ENCODE measurements around the gene SORBS2.

Gene SORBS2

GRCh38 chr4:185651137-185651677 lies 160.8 kb downstream of the SORBS2 start:
- peaks cover 39% of the 10 kb centered on the region for H3K4me1 ChIP-seq (ENCODE audit: insufficient read depth, low read length)
- H3K27ac ChIP-seq (ENCODE audit: low read depth, low read length) = peak overlapping the region; percentile 84; the same call in 1 of the 2 replicates
- no peak overlapping the region for H3K4me3 ChIP-seq (ENCODE audit: low read length)
- no peaks in the 10 kb centered on the region for H3K9me3 ChIP-seq (ENCODE audit: insufficient read depth, low read depth, low read length)
- 46% methylated on average over 5 of the region's 5 CpGs for whole genome bisulfite sequencing
- H3K9ac ChIP-seq (ENCODE audit: low read depth, low read length) = no peak overlapping the region
- H3K27me3 ChIP-seq (ENCODE audit: insufficient read depth, low read length) = no peaks in the 10 kb centered on the region
- H3K36me3 ChIP-seq (ENCODE audit: insufficient read depth, low read length) = peaks cover 19% of the 10 kb centered on the region

DNA sequence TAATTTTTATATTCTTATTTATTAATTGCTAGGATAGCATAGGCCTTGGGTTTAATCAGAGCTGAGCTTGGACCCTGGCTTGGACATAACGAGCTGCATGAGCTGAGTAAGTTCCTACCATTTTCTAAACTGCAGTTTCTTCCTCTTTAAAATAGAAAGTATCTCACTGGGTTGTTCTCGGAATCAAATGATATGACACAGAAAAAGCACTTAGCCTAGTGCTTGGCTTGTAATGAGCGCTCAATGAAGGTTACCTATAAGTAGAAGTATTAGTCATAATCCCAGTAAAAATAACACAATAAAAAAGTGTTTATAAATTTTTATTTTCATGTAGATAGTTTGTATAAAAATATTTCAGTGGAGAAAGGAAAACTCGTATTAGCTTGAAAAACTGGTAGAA lies 163.4 kb downstream of the SORBS2 start:
- Histone ChIP-seq H3K27ac (ENCODE audit: low read depth, low read length) (no peak overlapping the region), H3K9ac (ENCODE audit: low read depth, low read length) (no peak overlapping the region), H3K27me3 (ENCODE audit: insufficient read depth, low read length) (no peaks in the 10 kb centered on the region), H3K9me3 (ENCODE audit: insufficient read depth, low read depth, low read length) (no peaks in the 10 kb centered on the region), H3K36me3 (ENCODE audit: insufficient read depth, low read length) (peaks cover 21% of the 10 kb centered on the region), H3K4me1 (ENCODE audit: insufficient read depth, low read length) (peaks cover 31% of the 10 kb centered on the region), H3K4me3 (ENCODE audit: low read length) (no peak overlapping the region)
- 97% methylated on average over 3 of the region's 4 CpGs for WGBS

GRCh38 chr4:185645403-185645802 lies 166.6 kb downstream of the SORBS2 start:
- peaks cover 21% of the 10 kb centered on the region for H3K36me3 ChIP-seq (ENCODE audit: insufficient read depth, low read length)
- H3K4me3 ChIP-seq (ENCODE audit: low read length) = no peak overlapping the region
- no peak overlapping the region for H3K27ac ChIP-seq (ENCODE audit: low read depth, low read length)
- H3K4me1 ChIP-seq (ENCODE audit: insufficient read depth, low read length) = peaks cover 26% of the 10 kb centered on the region
- no peaks in the 10 kb centered on the region for H3K9me3 ChIP-seq (ENCODE audit: insufficient read depth, low read depth, low read length)
- no peaks in the 10 kb centered on the region for H3K27me3 ChIP-seq (ENCODE audit: insufficient read depth, low read length)
- H3K9ac ChIP-seq (ENCODE audit: low read depth, low read length) = no peak overlapping the region
- WGBS = 100% methylated on average over 1 of the region's 1 CpG

DNA sequence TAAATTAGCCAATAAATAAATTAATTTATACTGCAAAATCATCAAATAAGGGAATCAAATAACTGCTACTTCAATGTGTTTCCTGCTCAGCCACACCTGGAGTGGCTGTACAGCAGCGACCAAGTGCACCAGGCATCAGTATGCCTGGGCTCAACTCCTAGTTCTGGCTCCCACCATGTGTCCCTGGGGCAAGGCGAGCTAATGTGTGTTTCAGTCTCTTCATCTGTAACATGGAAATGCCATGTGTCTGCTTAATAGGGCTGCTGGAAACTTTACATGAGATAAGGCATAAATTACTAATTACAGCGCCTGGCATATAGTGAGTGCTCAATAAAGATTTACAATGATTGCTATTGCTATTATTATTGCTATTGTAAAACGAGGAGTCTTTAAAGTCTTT lies 167.6 kb downstream of the SORBS2 start:
- WGBS = 96% methylated on average over 3 of the region's 4 CpGs

GRCh38 chr4:185642907-185643306 lies 169.1 kb downstream of the SORBS2 start:
- no peak overlapping the region for H3K4me3 ChIP-seq (ENCODE audit: low read length)
- peaks cover 16% of the 10 kb centered on the region for H3K36me3 ChIP-seq (ENCODE audit: insufficient read depth, low read length)
- no peak overlapping the region for H3K9ac ChIP-seq (ENCODE audit: low read depth, low read length)
- WGBS = 95% methylated on average over 3 of the region's 3 CpGs
- no peaks in the 10 kb centered on the region for H3K9me3 ChIP-seq (ENCODE audit: insufficient read depth, low read depth, low read length)
- peaks cover 26% of the 10 kb centered on the region for H3K4me1 ChIP-seq (ENCODE audit: insufficient read depth, low read length)
- no peak overlapping the region for H3K27ac ChIP-seq (ENCODE audit: low read depth, low read length)
- H3K27me3 ChIP-seq (ENCODE audit: insufficient read depth, low read length) = no peaks in the 10 kb centered on the region

More for the DNA sequence above, 167.6 kb downstream of the SORBS2 start:
- H3K4me3 ChIP-seq (ENCODE audit: low read length) = no peak overlapping the region
- peaks cover 19% of the 10 kb centered on the region for H3K36me3 ChIP-seq (ENCODE audit: insufficient read depth, low read length)
- H3K4me1 ChIP-seq (ENCODE audit: insufficient read depth, low read length) = peaks cover 26% of the 10 kb centered on the region
- H3K27ac ChIP-seq (ENCODE audit: low read depth, low read length) = no peak overlapping the region
- H3K9ac ChIP-seq (ENCODE audit: low read depth, low read length) = no peak overlapping the region
- no peaks in the 10 kb centered on the region for H3K27me3 ChIP-seq (ENCODE audit: insufficient read depth, low read length)
- H3K9me3 ChIP-seq (ENCODE audit: insufficient read depth, low read depth, low read length) = no peaks in the 10 kb centered on the region

DNA sequence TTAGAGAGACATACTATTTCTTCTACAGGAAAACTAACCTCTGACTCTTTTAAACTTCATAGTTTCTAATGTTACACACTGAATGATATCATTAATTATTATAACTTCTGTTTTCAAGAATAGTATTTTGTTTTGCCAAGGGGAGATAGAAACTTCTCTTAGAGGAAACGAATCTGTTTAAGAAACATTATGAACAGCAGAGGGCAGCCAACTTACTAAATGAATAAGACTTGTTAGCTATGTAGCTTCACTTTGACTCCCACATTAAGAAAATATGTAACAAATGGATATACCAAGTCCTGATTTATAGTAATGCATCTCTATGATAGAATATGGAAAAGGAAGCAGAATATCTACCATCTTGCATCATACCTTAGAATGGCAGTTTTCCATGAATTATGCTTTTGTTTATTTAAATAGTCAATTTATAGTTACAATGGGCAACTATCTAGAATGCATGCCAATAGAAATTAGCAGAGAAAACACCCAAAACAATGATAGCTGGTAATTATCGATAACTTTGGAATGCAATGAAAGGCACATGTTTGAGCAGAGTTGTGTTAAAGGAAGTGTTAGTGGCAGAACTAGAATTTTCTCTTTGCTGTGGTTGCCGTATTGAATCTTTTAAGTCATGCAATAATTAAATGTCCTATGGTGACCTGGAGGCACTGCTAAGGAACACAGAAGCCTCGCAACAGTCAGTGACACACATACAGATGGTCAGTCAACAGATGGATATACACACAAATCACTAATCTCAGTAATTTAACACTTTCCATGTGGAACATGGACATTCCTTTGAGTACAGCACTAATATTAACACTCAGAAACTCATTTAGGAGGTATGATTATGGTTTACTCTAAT lies 171.0 kb downstream of the SORBS2 start:
- 71% methylated on average over 4 of the region's 4 CpGs for WGBS
- no peak overlapping the region for H3K27ac ChIP-seq (ENCODE audit: low read depth, low read length)

DNA sequence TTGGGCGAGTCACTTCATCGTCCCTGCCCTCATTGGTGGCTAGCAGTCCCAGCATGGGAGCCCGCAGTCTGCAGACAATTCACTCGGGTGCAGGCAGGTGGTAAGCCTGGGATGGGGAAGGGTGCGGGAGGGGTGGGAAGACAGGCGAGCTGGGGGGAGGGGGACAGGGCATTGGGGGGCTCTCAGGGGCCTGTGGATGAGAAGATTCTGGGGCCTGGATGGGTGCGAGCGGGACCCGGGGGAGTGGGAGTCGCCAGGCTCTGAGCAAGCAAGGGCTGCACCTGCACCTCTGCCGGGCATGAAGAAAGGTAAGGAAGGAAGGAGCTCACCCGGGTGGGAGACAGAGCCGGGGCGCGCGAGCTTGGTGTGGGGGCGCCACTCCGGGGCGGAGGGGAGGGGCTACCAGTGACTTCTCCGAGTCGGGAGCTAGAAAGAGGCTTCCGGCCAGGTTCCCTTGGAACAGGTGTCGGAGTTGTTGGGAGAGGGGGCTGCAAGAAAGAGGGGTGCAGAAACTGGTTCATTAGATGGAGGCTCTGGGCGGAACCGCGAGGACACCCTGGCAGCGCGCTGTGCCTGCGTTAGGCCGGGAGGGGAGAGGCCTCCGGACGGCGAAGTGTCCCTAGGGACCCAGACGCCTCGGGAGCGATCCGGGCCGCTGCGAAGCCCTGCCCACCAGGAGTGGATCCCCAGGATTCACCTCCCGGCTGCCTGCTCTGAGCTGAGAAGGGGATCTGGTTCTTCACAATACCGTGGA lies 173.3 kb downstream of the SORBS2 start:
- H3K27me3 ChIP-seq (ENCODE audit: insufficient read depth, low read length) = no peaks in the 10 kb centered on the region
- 92% methylated on average over 41 of the region's 41 CpGs for WGBS
- peaks cover 6% of the 10 kb centered on the region; the same call in 1 of the 2 replicates for H3K9me3 ChIP-seq (ENCODE audit: insufficient read depth, low read depth, low read length)
- no peak overlapping the region for H3K9ac ChIP-seq (ENCODE audit: low read depth, low read length)
- peak overlapping the region; percentile 34 for H3K4me3 ChIP-seq (ENCODE audit: low read length)
- H3K36me3 ChIP-seq (ENCODE audit: insufficient read depth, low read length) = no peaks in the 10 kb centered on the region
- no peak overlapping the region for H3K27ac ChIP-seq (ENCODE audit: low read depth, low read length)
- peaks cover 13% of the 10 kb centered on the region for H3K4me1 ChIP-seq (ENCODE audit: insufficient read depth, low read length)

More for the DNA sequence above, 171.0 kb downstream of the SORBS2 start:
- no peak overlapping the region for H3K4me3 ChIP-seq (ENCODE audit: low read length)
- peaks cover 26% of the 10 kb centered on the region for H3K4me1 ChIP-seq (ENCODE audit: insufficient read depth, low read length)
- H3K9me3 ChIP-seq (ENCODE audit: insufficient read depth, low read depth, low read length) = no peaks in the 10 kb centered on the region
- no peaks in the 10 kb centered on the region for H3K27me3 ChIP-seq (ENCODE audit: insufficient read depth, low read length)
- 0 out of 2 replicates have a peak, but pooled peaks cover under 1% of the 10 kb centered on the region for H3K36me3 ChIP-seq (ENCODE audit: insufficient read depth, low read length)
- no peak overlapping the region for H3K9ac ChIP-seq (ENCODE audit: low read depth, low read length)

DNA sequence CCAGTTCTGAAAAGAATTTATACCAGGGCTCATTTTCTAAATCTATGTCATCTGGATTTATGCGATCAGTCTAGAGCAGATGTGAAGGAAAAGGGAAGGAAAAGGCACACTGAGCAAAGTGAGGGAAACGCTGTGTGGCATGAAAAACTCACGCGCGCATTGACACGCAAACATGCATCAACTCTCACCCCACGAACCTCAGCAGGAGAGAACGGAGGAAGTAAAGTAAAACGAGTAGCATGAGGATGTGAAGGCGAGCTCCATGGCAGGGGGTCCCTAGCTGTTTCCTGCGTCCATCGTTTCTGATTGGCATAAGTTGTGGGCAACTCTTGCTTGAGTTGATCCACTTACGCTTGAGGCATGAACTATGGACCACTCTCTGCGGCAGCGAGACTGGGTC lies 173.9 kb downstream of the SORBS2 start:
- 93% methylated on average over 15 of the region's 15 CpGs for WGBS
- Histone ChIP-seq H3K4me3 (ENCODE audit: low read length) (no peak overlapping the region), H3K27me3 (ENCODE audit: insufficient read depth, low read length) (no peaks in the 10 kb centered on the region), H3K9me3 (ENCODE audit: insufficient read depth, low read depth, low read length) (peaks cover 9% of the 10 kb centered on the region; the same call in 1 of the 2 replicates), H3K4me1 (ENCODE audit: insufficient read depth, low read length) (peaks cover 13% of the 10 kb centered on the region), H3K9ac (ENCODE audit: low read depth, low read length) (no peak overlapping the region), H3K36me3 (ENCODE audit: insufficient read depth, low read length) (no peaks in the 10 kb centered on the region), H3K27ac (ENCODE audit: low read depth, low read length) (no peak overlapping the region)

GRCh38 chr4:185637163-185637875 lies 174.7 kb downstream of the SORBS2 start:
- WGBS = 93% methylated on average over 9 of the region's 9 CpGs
- Histone ChIP-seq H3K4me1 (ENCODE audit: insufficient read depth, low read length) (peaks cover 13% of the 10 kb centered on the region), H3K9me3 (ENCODE audit: insufficient read depth, low read depth, low read length) (peaks cover 9% of the 10 kb centered on the region; the same call in 1 of the 2 replicates), H3K9ac (ENCODE audit: low read depth, low read length) (no peak overlapping the region), H3K27ac (ENCODE audit: low read depth, low read length) (no peak overlapping the region), H3K27me3 (ENCODE audit: insufficient read depth, low read length) (no peaks in the 10 kb centered on the region), H3K36me3 (ENCODE audit: insufficient read depth, low read length) (no peaks in the 10 kb centered on the region), H3K4me3 (ENCODE audit: low read length) (no peak overlapping the region)

DNA sequence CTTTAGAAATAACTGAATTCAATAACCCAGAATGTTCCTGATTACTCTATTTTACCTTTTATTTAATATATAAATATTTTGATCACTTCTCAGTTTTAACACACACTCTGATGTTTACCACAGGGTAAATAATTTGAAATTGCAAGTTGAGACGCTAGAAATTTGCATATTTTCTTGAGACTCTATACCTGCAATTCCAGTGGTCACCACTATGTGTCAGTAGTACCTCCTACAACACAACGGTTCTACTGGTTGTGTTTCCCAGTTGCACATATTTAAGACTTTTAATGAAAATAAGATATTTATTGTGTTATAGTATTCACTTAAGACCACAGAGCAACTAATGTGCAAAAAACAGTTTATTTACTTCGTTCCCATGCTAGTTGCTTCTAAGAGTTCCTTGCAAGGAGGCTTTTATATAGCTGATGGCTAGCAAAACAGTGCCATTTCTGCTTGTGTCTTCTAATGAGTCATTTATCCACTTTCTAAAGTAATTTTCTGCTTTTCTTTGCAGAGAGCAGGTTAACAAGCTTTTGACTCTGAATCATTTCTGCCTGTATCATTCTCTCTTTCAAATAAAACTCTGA lies 177.8 kb downstream of the SORBS2 start:
- Histone ChIP-seq H3K4me3 (ENCODE audit: low read length) (no peak overlapping the region), H3K4me1 (ENCODE audit: insufficient read depth, low read length) (no peaks in the 10 kb centered on the region), H3K27me3 (ENCODE audit: insufficient read depth, low read length) (no peaks in the 10 kb centered on the region), H3K27ac (ENCODE audit: low read depth, low read length) (no peak overlapping the region), H3K9me3 (ENCODE audit: insufficient read depth, low read depth, low read length) (peaks cover 9% of the 10 kb centered on the region; the same call in 1 of the 2 replicates), H3K9ac (ENCODE audit: low read depth, low read length) (no peak overlapping the region), H3K36me3 (ENCODE audit: insufficient read depth, low read length) (no peaks in the 10 kb centered on the region)
- WGBS = 57% methylated on average over 3 of the region's 3 CpGs

Data from HUES64 (cell line).